Retinal pigment epithelial cell (primary cell): Measurements from ENCODE around the gene PPM1L.

Source experiments
- DNase-seq: peaks from one replicate; pipeline ENCODE4 v3.0.0-alpha.2; 2010; ENCODE audit warnings: low read depth
- H3K4me3 ChIP-seq: 2 replicates; pipeline ENCODE4 v1.5.1; 2011; ENCODE audit warnings: mild to moderate bottlenecking, low read length, control low read depth, moderate library complexity
- TF ChIP-seq, protein P1 (sequence below): conservative IDR thresholded peaks from 2 replicates; pipeline ENCODE4 v1.5.1; 2011; ENCODE audit warnings: low read depth, low read length, control low read depth, inconsistent platforms

PPM1L gene

DNA sequence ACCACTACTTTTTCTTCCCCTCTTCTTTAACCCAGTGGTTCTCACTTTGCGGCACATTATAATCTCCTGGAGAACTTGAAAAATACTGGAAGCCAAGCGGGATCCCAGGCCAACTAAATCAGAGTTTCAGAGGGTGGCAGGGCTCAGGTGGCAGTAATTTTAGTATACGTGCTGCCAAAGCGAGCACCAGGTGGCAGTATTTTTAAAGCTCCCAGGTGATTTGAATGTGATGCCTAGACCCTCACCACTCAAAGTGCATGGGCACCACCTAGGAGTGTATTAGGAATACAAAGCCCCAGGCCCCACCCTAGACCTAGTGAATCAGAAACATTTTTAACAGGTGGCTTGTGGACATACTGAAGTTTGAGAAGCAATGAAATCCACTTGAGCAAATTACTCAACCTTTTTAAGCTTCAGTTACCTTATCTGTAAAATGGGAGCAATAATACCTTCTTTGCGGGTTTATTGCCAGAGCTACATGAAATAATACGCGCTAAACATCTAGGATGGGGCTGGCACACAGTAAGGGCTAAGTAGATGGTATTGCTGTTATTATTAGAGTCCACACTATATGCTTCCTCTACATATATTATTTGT, 340.8 kb downstream of the PPM1L start:
- TF ChIP-seq, protein P1, sequence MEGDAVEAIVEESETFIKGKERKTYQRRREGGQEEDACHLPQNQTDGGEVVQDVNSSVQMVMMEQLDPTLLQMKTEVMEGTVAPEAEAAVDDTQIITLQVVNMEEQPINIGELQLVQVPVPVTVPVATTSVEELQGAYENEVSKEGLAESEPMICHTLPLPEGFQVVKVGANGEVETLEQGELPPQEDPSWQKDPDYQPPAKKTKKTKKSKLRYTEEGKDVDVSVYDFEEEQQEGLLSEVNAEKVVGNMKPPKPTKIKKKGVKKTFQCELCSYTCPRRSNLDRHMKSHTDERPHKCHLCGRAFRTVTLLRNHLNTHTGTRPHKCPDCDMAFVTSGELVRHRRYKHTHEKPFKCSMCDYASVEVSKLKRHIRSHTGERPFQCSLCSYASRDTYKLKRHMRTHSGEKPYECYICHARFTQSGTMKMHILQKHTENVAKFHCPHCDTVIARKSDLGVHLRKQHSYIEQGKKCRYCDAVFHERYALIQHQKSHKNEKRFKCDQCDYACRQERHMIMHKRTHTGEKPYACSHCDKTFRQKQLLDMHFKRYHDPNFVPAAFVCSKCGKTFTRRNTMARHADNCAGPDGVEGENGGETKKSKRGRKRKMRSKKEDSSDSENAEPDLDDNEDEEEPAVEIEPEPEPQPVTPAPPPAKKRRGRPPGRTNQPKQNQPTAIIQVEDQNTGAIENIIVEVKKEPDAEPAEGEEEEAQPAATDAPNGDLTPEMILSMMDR: peak; percentile 49
- no peak overlapping the region for H3K4me3 ChIP-seq
- DNase-seq: no peak

DNA sequence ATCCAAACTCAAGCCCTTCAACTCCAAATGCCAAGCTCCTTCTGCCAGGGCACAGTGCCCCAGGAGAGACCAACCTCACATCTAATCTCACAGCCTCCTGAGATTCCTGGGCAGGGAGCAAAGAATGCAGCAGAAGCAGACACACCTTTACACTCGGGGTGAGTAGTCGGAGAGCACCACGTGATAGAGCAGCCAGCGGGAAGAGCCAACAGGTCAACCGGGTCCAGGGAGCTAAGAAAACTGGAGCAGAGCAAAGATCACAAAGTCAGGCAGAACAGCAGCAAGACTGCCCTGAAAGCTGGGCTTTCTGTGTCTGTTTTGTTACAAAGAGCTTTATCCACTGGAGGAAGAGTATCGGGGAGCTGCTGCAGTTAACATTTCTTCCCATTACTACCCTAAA, 345.0 kb downstream of the PPM1L start:
- H3K4me3 ChIP-seq: no peak overlapping the region
- TF ChIP-seq, protein P1: no peak
- DNase-seq: no peak

DNA sequence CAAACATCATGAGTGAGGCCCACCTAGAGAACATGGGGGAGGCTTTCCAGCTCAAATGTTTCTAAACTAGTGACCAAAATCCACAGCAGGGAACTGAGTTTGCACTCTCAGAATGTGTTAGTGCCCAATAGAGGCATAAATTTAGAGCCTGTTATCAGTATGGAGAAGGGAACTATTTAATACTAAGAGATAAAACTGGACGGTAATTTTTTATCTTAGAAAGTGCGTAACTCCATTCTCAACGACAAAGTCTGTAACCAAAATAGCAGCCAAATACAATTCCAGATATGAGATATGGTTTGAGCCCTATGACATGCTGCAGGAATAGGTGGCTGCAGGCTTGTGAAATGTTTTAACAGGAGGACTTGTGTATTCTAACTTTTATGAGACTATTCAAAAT, 345.6 kb downstream of the PPM1L start:
- DNase-seq: no peak
- TF ChIP-seq, protein P1: no peak
- H3K4me3 ChIP-seq: no peak overlapping the region

DNA sequence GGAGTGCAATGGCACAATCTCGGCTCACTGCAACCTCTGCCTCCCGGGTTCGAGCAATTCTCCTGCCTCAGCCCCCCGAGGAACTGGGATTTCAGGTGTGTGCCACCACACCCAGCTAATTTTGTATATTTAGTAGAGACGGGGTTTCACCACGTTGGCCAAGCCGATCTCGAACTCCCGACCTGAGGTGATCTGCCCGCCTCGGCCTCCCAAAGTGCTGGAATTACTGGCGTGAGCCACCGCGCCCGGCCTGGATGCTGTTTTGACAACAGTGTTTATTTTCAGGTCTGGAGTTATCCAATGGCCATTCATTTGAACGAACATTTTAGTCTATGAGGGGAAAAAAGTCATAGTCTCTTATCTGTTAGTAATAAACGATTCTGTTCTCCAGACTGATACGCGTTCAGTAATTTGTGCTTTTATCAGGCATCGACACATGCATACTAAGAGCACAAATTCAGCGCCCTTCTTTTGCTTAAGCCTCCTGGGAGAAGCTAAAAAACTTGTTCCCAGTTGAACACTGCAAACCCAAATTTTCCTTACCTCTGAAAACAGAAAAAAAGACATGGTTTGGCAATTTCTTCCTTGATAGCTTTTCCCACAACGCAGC, 347.9 kb downstream of the PPM1L start:
- TF ChIP-seq, protein P1: no peak
- DNase-seq: no peak
- H3K4me3 ChIP-seq: peak overlapping the region; percentile 66

DNA sequence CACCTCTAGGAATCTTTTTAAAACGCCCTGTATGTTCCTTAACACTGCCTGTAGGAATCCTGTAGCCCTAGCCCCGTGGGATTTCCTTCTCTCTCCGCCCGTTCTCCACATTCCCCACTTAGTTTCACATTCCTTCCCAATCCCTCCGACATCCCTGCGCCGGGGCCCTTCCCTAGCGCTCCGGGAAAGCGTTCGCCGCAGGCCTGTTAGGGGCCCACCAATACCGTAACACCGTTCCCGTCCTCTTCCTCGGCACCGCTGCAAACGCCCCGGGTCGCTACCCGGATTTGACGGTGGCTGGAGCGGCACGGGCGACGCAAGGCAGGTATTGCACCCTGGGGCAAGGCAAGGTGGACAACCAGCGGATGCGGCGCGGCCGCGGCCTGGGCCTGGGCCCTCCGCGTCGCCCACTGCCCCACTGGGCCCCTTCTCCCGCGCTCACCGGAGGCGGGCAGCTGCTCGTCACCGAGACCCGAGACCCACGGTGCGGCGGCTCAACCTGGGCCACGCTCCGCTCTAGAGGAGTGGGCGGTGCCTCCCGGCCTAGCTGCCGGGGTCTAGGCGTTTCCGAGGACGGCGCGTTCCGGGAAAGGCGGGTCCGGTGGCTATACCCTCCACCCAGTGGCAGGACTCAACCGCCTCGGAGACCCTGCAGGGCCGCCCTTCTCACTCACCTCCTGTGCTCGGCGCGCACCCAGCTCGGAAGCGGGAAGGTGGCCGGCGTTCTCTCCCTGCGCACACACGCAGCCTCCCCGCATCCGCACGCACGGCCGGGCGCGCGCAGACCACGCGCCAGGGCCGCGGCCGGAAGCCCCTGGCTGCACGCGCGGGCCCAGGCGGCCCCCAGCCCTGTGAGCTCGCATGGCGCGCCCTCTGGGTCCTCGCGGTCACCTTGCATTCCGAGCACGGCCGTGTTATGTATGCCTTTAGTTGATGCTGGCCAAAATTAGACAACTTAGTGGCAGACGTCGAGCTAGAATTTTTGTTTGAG, 348.8 kb downstream of the PPM1L start, which contains the start of gene B3GALNT1:
Gene B3GALNT1 (minus strand): TSS at position 789 of the 991 bp plus-strand sequence. CDS start 18,595 bp downstream, outside the sequence.
- TF ChIP-seq, protein P1: no peak
- DNase-seq: peak; percentile 34
- peak within 1 kb of the TSS; percentile 66 for H3K4me3 ChIP-seq

DNA sequence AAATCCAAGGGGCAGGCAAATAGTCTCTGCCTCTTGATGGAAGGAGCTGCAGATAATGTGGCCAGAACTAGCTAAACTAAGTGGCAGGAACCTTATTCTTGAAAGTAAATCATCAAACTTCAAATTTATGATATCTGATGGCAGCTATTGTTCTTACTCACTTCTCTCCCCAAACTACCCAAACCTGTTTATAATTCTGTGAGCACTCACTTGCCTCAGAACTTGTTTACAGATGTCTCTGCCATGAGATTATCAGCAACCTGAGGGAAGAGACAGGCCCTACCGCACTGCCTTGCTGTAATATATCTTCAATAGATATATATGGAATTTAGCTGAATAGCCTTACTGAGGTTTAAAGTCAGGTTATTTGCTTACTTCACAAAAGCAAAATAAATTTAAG, 351.3 kb downstream of the PPM1L start:
- TF ChIP-seq, protein P1: no peak
- H3K4me3 ChIP-seq: no peak overlapping the region
- DNase-seq: no peak
